Measurements from ENCODE around the gene MAZ. TPM values are rescaled to one million over a fixed set of nuclear protein-coding genes. Genes with fewer than 3 reads are reported as not detected.

Gene MAZ
- total and polyA plus RNA-seq, 2 of the 13 experiments (the other 11 are each of a cell fraction or from before 2014, with no cell fraction given) = 203 to 277 TPM

GRCh38 chr16:29848420-29849297, 42.3 kb downstream of the MAZ start (continued):
- TF ChIP-seq, protein P1, sequence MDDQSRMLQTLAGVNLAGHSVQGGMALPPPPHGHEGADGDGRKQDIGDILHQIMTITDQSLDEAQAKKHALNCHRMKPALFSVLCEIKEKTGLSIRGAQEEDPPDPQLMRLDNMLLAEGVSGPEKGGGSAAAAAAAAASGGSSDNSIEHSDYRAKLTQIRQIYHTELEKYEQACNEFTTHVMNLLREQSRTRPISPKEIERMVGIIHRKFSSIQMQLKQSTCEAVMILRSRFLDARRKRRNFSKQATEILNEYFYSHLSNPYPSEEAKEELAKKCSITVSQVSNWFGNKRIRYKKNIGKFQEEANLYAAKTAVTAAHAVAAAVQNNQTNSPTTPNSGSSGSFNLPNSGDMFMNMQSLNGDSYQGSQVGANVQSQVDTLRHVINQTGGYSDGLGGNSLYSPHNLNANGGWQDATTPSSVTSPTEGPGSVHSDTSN (CRISPR knock-in tag; IDR thresholded peaks at IDR 0.05; ENCODE audit: borderline replicate concordance) = no peak
- TF ChIP-seq ZNF800 (CRISPR knock-in tag; IDR thresholded peaks at IDR 0.05) (no peak), NFRKB (IDR thresholded peaks at IDR 0.05) (no peak), FOXK1 (CRISPR knock-in tag; IDR thresholded peaks at IDR 0.05; ENCODE audit: borderline replicate concordance, low read depth) (0 out of 2 replicates have a peak, but pooled peaks have one; percentile 31), ZNF432 (CRISPR knock-in tag; IDR thresholded peaks at IDR 0.05; ENCODE audit: borderline replicate concordance) (no peak), ZKSCAN1 (IDR thresholded peaks at IDR 0.05; ENCODE audit: low read length) (no peak), KLF9 (CRISPR knock-in tag; IDR thresholded peaks at IDR 0.05; ENCODE audit: low read depth) (no peak), HIC2 (CRISPR knock-in tag; IDR thresholded peaks at IDR 0.05; ENCODE audit: low read depth) (no peak), TMF1 (CRISPR knock-in tag; IDR thresholded peaks at IDR 0.05; ENCODE audit: low read depth) (no peak), ZFP36L1 (CRISPR knock-in tag; IDR thresholded peaks at IDR 0.05) (no peak), MAFF (IDR thresholded peaks at IDR 0.05; ENCODE audit: low read depth, low read length) (no peak), MXD3 (CRISPR knock-in tag; IDR thresholded peaks at IDR 0.05) (no peak), ZNF552 (CRISPR knock-in tag; IDR thresholded peaks at IDR 0.05; ENCODE audit: borderline replicate concordance) (no peak), ZNF572 (CRISPR knock-in tag; IDR thresholded peaks at IDR 0.05) (0 out of 2 replicates have a peak, but pooled peaks have one; percentile 74), FOXC1 (CRISPR knock-in tag; IDR thresholded peaks at IDR 0.05; ENCODE audit: borderline replicate concordance) (no peak), ATF5 (CRISPR knock-in tag; IDR thresholded peaks at IDR 0.05; ENCODE audit: low read depth) (no peak), KLF6 (CRISPR knock-in tag; IDR thresholded peaks at IDR 0.05) (0 out of 2 replicates have a peak, but pooled peaks have one; percentile 71), CREBL2 (CRISPR knock-in tag; IDR thresholded peaks at IDR 0.05; ENCODE audit: borderline replicate concordance) (no peak), ZNF749 (CRISPR knock-in tag; IDR thresholded peaks at IDR 0.05; ENCODE audit: borderline replicate concordance) (no peak), SUZ12 (IDR thresholded peaks at IDR 0.05; ENCODE audit: low read depth, low read length) (no peak), ZNF775 (CRISPR knock-in tag; IDR thresholded peaks at IDR 0.05; ENCODE audit: borderline replicate concordance) (no peak)
- TF ChIP-seq, protein P2, sequence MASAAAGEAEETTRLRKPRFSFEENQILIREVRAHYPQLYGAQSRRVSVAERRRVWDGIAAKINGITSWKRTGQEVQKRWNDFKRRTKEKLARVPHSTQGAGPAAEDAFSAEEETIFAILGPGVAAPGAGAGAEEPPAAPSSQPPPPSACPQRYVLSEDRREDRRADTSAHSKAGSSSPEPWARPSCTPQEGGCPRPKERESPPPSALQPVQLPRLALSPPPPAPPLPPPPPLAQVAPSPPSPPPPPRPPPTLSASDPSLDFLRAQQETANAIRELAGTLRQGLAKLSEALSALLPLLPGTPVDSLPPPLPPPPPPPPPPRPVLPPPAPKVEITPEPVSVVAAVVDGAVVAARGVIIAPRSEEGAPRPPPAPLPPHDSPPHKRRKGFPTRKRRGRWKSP (CRISPR knock-in tag; IDR thresholded peaks at IDR 0.05) = no peak

Measured in HepG2 (cell line).